GM19468 (cell line): ENCODE measurements around the gene ZFP1.

ENCODE experiments used
- ATAC-seq: cut with Tn5 transposase; IDR thresholded peaks from one replicate; pipeline ENCODE4 v1.9.1; 2021; ENCODE audit warnings: mild to moderate bottlenecking, moderate library complexity, moderate number of reproducible peaks; ENCODE audit not compliant: unreplicated experiment; ENCODE audit errors: extremely low read depth

ZFP1 gene

GRCh38 chr16:75219088-75219487, 70.8 kb downstream of the ZFP1 start:
- ATAC-seq, result no peak

- ATAC-seq, result no peak
These were observed 71.5 kb downstream of the ZFP1 start for GRCh38 chr16:75219838-75220237.
